ENCODE results near the gene PIGW.

PIGW gene

DNA sequence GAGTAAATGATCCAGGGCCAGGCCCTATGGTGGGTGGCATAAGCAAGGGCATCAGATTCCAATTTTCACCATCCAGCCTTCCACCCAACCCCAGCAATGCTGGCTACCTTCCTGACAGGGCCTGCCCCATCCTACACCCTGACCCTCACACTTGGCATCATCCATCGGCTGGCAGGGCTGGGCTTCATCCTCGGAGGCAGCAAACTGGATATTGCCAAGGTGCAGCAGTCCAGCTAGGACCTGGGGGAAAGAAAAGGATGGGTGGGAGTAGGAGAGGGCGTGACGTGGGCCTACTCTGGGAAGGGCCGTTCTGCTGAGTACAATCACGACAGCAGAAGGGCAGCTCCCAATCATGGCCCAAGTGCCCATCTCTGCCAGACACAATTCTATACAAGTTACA lies 23.6 kb upstream of the PIGW start:
- Histone ChIP-seq H3K4me1 (ENCODE audit: control insufficient read depth, insufficient read depth, low read length) (no peaks in the 10 kb centered on the region), H3K9ac (ENCODE audit: low read length) (no peak overlapping the region), H3K4me3 (ENCODE audit: low read length) (no peak overlapping the region), H3K9me3 (ENCODE audit: control insufficient read depth, low read length) (no peaks in the 10 kb centered on the region), H3K27me3 (ENCODE audit: control insufficient read depth, insufficient read depth, low read length) (no peaks in the 10 kb centered on the region), H3K36me3 (ENCODE audit: control insufficient read depth, insufficient read depth, low read length) (peaks cover 11% of the 10 kb centered on the region)

DNA sequence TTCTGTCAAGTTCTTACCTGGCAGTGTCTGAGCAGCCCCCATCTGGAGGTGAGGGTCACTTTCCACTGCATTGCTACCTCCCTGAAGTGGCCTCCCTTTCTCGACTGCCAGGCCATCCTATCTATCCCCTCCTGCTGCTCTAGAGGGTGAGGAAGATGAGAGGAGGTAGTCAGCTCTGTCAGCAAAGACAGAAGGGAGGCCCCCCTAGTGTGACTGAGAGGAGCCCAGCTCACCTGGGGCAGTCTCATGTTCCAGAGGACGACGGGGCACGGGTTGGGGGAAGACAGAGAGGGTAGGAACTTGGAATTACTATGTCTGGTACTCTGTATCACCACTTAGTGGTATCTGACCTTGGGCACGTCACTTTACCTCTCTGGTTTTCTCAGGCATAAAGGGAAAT lies 22.1 kb upstream of the PIGW start:
- Histone ChIP-seq H3K9ac (ENCODE audit: low read length) (no peak overlapping the region), H3K36me3 (ENCODE audit: control insufficient read depth, insufficient read depth, low read length) (peaks cover 11% of the 10 kb centered on the region)

DNA sequence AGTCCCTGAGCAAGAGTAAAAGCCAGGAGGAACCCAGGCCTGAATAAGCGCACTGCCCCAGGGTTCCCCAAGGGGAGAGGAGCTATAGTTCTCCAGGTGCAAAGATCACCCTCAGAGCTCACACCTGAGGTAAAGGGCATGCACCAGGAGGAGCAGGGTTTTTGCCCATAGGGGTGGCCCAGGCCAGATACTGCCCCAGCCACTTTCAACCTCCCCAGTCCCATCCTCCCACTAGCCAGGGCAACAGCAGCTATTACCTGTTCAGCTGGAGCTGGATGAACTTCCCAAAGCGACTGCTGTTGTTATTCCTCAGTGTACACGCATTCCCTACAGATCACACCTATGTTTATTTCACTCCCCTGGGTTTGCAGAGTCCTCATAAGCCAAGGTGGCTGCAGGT lies 19.9 kb upstream of the PIGW start:
- H3K4me3 ChIP-seq (ENCODE audit: low read length): no peak overlapping the region
- H3K9ac ChIP-seq (ENCODE audit: low read length): no peak overlapping the region
- H3K4me1 ChIP-seq (ENCODE audit: control insufficient read depth, insufficient read depth, low read length): no peaks in the 10 kb centered on the region
- peaks cover 6% of the 10 kb centered on the region for H3K36me3 ChIP-seq (ENCODE audit: control insufficient read depth, insufficient read depth, low read length)
- H3K27me3 ChIP-seq (ENCODE audit: control insufficient read depth, insufficient read depth, low read length): no peaks in the 10 kb centered on the region
- no peaks in the 10 kb centered on the region for H3K9me3 ChIP-seq (ENCODE audit: control insufficient read depth, low read length)

More for the DNA sequence above, 22.1 kb upstream of the PIGW start:
- Histone ChIP-seq H3K4me3 (ENCODE audit: low read length) (no peak overlapping the region), H3K4me1 (ENCODE audit: control insufficient read depth, insufficient read depth, low read length) (no peaks in the 10 kb centered on the region), H3K27me3 (ENCODE audit: control insufficient read depth, insufficient read depth, low read length) (no peaks in the 10 kb centered on the region), H3K9me3 (ENCODE audit: control insufficient read depth, low read length) (no peaks in the 10 kb centered on the region)

DNA sequence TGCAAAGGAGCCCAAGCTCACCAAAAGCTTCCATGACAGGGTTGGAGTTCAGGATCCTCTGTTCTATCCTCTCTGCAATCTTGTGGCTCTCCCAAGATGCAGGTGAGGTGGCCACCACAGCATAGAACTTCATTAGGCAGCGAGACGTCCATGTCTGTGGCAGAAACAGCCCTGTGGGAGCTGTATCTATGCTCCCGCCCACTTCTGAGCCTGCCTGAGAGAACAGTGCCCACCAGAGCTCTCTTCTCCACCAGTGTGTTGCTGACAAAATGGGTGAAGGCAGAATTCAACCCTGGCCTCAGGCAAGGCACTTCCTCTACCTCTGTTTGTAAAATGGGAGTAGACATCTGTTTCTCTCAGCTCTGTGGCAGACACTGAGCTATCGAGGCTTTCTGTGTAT lies 18.9 kb upstream of the PIGW start:
- H3K4me3 ChIP-seq (ENCODE audit: low read length): no peak overlapping the region
- H3K4me1 ChIP-seq (ENCODE audit: control insufficient read depth, insufficient read depth, low read length): no peaks in the 10 kb centered on the region
- H3K36me3 ChIP-seq (ENCODE audit: control insufficient read depth, insufficient read depth, low read length): peaks cover 6% of the 10 kb centered on the region
- no peaks in the 10 kb centered on the region for H3K27me3 ChIP-seq (ENCODE audit: control insufficient read depth, insufficient read depth, low read length)
- no peaks in the 10 kb centered on the region for H3K9me3 ChIP-seq (ENCODE audit: control insufficient read depth, low read length)
- no peak overlapping the region for H3K9ac ChIP-seq (ENCODE audit: low read length)

DNA sequence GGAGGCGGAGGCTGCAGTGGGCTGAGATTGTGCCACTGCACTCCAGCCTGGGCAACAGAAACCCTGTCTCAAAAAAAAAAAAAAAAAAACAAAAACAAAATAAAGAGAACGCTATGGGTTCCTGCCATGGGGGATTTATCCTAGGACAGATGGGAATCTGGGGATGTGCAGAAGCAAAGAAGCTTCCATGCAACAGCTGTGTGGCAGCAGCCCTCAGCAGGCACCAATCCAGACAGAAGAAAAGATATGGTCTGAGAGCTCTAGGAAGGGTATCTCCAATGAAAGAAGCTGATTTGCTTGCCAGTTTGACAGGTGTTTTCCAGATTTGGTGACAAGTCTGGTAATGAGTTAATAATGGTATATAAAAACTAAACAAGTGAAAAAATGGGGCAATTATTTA lies 11.7 kb upstream of the PIGW start:
- no peaks in the 10 kb centered on the region for H3K27me3 ChIP-seq (ENCODE audit: control insufficient read depth, insufficient read depth, low read length)
- no peaks in the 10 kb centered on the region for H3K4me1 ChIP-seq (ENCODE audit: control insufficient read depth, insufficient read depth, low read length)
- no peak overlapping the region for H3K9ac ChIP-seq (ENCODE audit: low read length)
- peaks cover 6% of the 10 kb centered on the region for H3K36me3 ChIP-seq (ENCODE audit: control insufficient read depth, insufficient read depth, low read length)
- no peaks in the 10 kb centered on the region for H3K9me3 ChIP-seq (ENCODE audit: control insufficient read depth, low read length)
- H3K4me3 ChIP-seq (ENCODE audit: low read length): no peak overlapping the region

DNA sequence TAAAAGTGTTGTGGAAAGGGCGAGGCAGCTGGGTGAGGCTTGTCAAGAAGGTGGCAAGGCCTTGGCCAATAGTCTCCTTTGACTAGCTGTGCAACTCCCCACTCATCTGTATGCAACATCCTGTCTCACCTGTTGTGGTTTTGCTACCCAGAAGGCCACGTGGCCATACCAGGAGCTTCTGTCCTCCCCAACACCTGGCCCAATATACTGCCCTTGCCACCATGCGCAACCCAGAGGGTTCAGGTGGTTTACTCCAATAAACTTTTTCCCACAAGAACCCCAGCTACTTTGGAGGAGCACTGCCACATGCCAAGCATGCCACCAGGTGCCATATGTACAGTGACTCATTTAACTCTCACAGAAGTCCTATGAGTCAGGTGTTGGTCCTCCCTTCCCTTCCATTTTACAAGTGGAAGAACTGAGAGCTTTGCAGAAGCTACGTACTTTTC lies 10.3 kb upstream of the PIGW start:
- H3K36me3 ChIP-seq (ENCODE audit: control insufficient read depth, insufficient read depth, low read length): peaks cover 6% of the 10 kb centered on the region

DNA sequence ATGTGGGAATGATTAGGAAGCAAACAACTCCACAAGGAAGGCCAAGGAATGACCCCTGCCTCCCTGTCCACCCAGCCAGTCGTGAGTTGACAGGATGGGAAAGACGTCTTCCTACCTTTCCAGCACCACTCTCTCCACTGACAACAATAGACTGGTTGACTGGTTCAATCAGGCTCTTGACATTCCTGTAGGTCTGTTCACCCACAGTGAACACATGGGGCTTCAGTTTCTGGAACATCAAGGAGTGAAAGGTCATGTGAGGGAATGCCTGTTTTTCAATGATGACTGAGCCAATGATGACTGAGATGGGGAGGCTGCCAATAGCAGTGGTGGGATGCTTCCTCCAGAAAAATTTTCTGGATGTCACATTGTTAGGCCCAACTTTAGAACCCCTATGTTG lies 9.7 kb upstream of the PIGW start:
- peaks cover 6% of the 10 kb centered on the region for H3K36me3 ChIP-seq (ENCODE audit: control insufficient read depth, insufficient read depth, low read length)
- H3K27me3 ChIP-seq (ENCODE audit: control insufficient read depth, insufficient read depth, low read length): no peaks in the 10 kb centered on the region
- H3K4me3 ChIP-seq (ENCODE audit: low read length): no peak overlapping the region
- H3K9me3 ChIP-seq (ENCODE audit: control insufficient read depth, low read length): no peaks in the 10 kb centered on the region
- H3K9ac ChIP-seq (ENCODE audit: low read length): no peak overlapping the region
- H3K4me1 ChIP-seq (ENCODE audit: control insufficient read depth, insufficient read depth, low read length): no peaks in the 10 kb centered on the region

More for the DNA sequence above, 10.3 kb upstream of the PIGW start:
- Histone ChIP-seq H3K27me3 (ENCODE audit: control insufficient read depth, insufficient read depth, low read length) (no peaks in the 10 kb centered on the region), H3K4me3 (ENCODE audit: low read length) (no peak overlapping the region), H3K9me3 (ENCODE audit: control insufficient read depth, low read length) (no peaks in the 10 kb centered on the region), H3K9ac (ENCODE audit: low read length) (no peak overlapping the region), H3K4me1 (ENCODE audit: control insufficient read depth, insufficient read depth, low read length) (no peaks in the 10 kb centered on the region)

DNA sequence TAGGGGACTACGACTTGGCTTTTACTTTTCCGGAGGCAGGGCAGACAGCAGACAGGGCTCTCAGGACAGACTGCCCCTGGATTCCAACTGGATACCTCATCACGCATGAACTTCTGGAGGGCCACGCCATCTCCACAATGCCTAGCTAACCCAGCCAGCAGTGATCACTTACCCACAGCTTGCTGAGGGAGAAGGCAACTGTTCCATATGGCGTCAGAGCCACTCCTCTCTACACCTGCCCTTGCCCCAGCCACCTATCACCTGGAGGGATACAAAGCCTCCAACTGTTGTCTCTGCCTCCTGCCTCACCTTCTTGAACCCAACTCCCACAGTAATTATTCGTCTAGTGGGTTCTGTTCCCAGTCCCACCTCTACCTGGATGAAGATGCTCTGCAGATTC lies 8.9 kb upstream of the PIGW start:
- no peak overlapping the region for H3K4me3 ChIP-seq (ENCODE audit: low read length)

DNA sequence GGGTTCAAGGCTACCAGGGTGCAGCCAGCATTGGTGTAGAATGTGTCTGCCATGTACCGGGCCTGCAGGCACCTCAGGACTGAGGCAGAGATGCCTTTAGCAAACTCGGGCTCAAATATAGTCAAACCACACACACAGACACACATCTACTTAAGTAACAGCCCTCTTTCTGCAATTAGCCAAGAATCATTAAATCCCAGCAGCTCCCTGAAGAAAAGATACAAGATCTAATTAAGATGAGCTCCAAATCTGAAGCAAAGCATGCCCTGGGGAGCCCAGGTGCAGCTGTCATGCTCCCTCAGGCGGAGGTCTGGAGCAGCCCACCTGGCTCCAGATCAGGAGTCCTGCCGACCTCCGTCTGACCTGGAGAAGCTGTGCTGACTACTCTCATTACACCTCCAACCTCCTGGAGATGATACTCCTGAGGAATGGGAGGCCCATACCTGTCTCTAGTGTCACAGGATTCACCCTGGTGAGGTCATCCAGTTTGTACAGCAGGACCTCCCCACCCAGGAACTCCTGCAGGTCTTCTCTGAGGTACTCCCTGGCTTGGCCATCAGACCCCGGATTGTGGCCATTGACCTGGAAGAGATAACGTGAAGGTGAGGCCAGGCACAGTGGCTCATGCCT lies 7.1 kb upstream of the PIGW start:
- Histone ChIP-seq H3K4me3 (ENCODE audit: low read length) (no peak overlapping the region), H3K9me3 (ENCODE audit: control insufficient read depth, low read length) (no peaks in the 10 kb centered on the region), H3K9ac (ENCODE audit: low read length) (no peak overlapping the region), H3K27me3 (ENCODE audit: control insufficient read depth, insufficient read depth, low read length) (no peaks in the 10 kb centered on the region), H3K4me1 (ENCODE audit: control insufficient read depth, insufficient read depth, low read length) (no peaks in the 10 kb centered on the region), H3K36me3 (ENCODE audit: control insufficient read depth, insufficient read depth, low read length) (peaks cover 6% of the 10 kb centered on the region)

More for the DNA sequence above, 8.9 kb upstream of the PIGW start:
- Histone ChIP-seq H3K36me3 (ENCODE audit: control insufficient read depth, insufficient read depth, low read length) (peaks cover 6% of the 10 kb centered on the region), H3K27me3 (ENCODE audit: control insufficient read depth, insufficient read depth, low read length) (no peaks in the 10 kb centered on the region), H3K9ac (ENCODE audit: low read length) (no peak overlapping the region), H3K4me1 (ENCODE audit: control insufficient read depth, insufficient read depth, low read length) (no peaks in the 10 kb centered on the region), H3K9me3 (ENCODE audit: control insufficient read depth, low read length) (no peaks in the 10 kb centered on the region)

DNA sequence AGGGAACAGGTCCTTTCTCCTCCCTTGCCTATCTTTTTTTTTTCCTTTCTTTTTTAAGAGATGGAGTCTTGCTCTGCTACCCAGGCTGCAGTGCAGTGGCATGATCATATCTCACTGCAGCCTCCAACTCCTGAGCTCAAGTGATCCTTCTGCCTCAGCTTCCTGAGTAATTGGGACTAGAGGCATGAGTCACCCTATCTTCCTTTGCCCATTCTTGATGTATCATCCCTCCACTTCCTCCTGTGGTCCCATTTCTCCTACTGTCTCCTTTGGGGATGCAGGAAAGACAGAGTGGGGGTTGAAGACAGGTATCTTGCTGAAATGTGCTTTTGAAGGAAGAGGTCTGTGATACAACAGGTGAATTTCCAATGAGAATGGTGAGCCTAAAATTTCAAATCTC lies 5.7 kb upstream of the PIGW start:
- H3K36me3 ChIP-seq (ENCODE audit: control insufficient read depth, insufficient read depth, low read length): peaks cover 6% of the 10 kb centered on the region
- H3K9ac ChIP-seq (ENCODE audit: low read length): no peak overlapping the region
- no peak overlapping the region for H3K4me3 ChIP-seq (ENCODE audit: low read length)
- no peaks in the 10 kb centered on the region for H3K27me3 ChIP-seq (ENCODE audit: control insufficient read depth, insufficient read depth, low read length)
- H3K9me3 ChIP-seq (ENCODE audit: control insufficient read depth, low read length): no peaks in the 10 kb centered on the region
- peaks cover 7% of the 10 kb centered on the region for H3K4me1 ChIP-seq (ENCODE audit: control insufficient read depth, insufficient read depth, low read length)

DNA sequence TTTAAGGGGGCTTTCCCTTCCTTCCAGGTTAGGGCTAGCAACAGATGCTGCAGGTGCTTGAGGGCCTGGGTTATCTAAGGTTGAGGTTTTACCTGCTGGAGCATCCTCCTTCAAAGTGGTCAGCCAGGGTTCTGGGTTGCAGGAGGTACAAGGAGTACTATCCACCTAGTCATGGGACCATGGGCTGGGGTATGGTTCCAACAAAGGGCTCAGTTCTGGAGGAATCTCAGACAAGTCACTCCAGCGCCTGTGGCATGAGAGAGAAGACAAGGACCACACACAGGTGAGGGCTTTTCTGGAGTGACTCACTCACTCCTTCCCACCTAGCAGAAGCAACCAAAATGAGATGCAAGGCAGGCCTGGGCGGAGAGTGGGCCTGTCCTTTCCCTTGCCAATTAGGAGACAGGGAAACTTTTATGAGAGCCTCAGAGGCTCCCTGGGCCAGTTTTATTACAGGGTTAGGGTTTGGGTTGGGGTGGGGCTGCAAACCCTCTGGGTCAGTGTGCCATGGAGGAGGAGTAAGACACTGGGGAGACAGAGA lies 2.3 kb upstream of the PIGW start:
- Histone ChIP-seq H3K4me1 (ENCODE audit: control insufficient read depth, insufficient read depth, low read length) (peaks cover 8% of the 10 kb centered on the region), H3K4me3 (ENCODE audit: low read length) (no peak overlapping the region), H3K9ac (ENCODE audit: low read length) (no peak overlapping the region), H3K9me3 (ENCODE audit: control insufficient read depth, low read length) (no peaks in the 10 kb centered on the region), H3K27me3 (ENCODE audit: control insufficient read depth, insufficient read depth, low read length) (no peaks in the 10 kb centered on the region), H3K36me3 (ENCODE audit: control insufficient read depth, insufficient read depth, low read length) (no peaks in the 10 kb centered on the region)

DNA sequence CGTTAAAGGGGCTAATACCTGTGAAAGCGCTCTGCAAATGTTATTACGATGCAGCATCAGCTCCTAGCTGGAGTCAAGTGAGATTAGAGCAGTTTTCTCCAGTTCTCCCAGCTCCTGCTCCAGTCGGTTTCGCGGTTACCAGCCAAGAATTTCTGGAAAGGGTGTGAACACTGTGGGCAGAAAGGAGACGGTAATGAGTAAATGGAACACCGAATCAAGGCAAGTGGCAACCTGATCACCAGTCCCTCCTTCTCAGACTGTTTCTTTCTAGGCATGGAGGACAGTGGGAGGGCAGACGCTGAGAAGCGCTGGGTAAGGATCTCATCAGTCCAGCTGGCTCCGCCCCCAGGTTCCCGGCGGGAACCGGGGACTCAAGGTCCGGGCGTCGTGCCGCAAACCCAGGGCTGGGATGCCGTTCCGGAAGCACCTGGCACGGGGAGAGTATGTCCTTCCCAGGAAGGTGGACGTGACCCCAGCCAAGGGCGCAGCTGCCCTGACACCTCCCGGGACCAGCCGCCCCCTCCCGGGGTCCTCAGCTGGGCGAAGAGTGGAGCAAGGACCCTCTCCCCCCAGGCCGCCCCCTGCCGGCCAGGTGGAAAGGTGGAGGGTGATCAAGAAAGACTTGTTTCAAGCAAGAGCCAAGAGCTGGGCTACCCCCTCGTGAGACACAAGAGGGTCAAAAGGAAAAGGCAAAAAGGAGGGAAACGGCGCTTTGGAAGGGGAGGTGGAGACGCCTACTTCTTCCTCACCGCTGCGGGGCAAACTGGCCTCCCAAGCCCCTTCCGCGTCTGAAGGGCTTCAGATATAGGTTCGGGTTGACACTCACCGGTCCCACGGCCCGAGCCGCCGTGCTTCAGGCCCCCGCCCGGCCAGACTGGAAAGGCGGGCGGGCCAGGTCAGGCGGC lies 600 bp upstream of the PIGW start:
- H3K36me3 ChIP-seq (ENCODE audit: control insufficient read depth, insufficient read depth, low read length): no peaks in the 10 kb centered on the region
- H3K4me1 ChIP-seq (ENCODE audit: control insufficient read depth, insufficient read depth, low read length): peaks cover 8% of the 10 kb centered on the region
- H3K9ac ChIP-seq (ENCODE audit: low read length): peak overlapping the region; percentile 90
- H3K4me3 ChIP-seq (ENCODE audit: low read length): peak overlapping the region; percentile 99
- no peaks in the 10 kb centered on the region for H3K9me3 ChIP-seq (ENCODE audit: control insufficient read depth, low read length)
- no peaks in the 10 kb centered on the region for H3K27me3 ChIP-seq (ENCODE audit: control insufficient read depth, insufficient read depth, low read length)

Data from mucosa of stomach (tissue), 1 donor.